NCI-H2227 (cell line): ENCODE measurements around the gene CCDC124.

ENCODE experiments used
- DNase-seq: peaks from one replicate; lab custom pipeline; 2025; ENCODE audit not compliant: unreplicated experiment; lab: John Stamatoyannopoulos, UW

The CCDC124 gene

GRCh38 chr19:17951990-17952976 lies 19.5 kb downstream of the CCDC124 start:
- peak; percentile 50 for DNase-seq

- DNase-seq, result no peak
Measured at GRCh38 chr19:17953316-17953801, 20.5 kb downstream of the CCDC124 start.

GRCh38 chr19:17953869-17954268 lies 21.1 kb downstream of the CCDC124 start:
- no peak for DNase-seq

GRCh38 chr19:17954401-17954800 lies 21.6 kb downstream of the CCDC124 start:
- no peak for DNase-seq

GRCh38 chr19:17957149-17957849 lies 24.5 kb downstream of the CCDC124 start:
- DNase-seq, result no peak

- no peak for DNase-seq
Measured at GRCh38 chr19:17957885-17958284, 25.1 kb downstream of the CCDC124 start.

- DNase-seq, result no peak
Measured at GRCh38 chr19:17963936-17964691, 31.3 kb downstream of the CCDC124 start.

- DNase-seq, result no peak
Measured at GRCh38 chr19:17965370-17966128, 32.7 kb downstream of the CCDC124 start.

- DNase-seq, result no peak
Measured at GRCh38 chr19:17966129-17966483, 33.3 kb downstream of the CCDC124 start.

GRCh38 chr19:17966550-17967256 lies 33.9 kb downstream of the CCDC124 start, which contains the start of gene KCNN1:
Gene KCNN1, plus strand, starts transcription at chr19:17967107. Its CDS starts 6,782 bp downstream, at chr19:17973889.
- DNase-seq, result peak; percentile 59

GRCh38 chr19:17967257-17968051 lies 34.6 kb downstream of the CCDC124 start:
- DNase-seq, result no peak

- no peak for DNase-seq
Measured at GRCh38 chr19:17968362-17968761, 35.5 kb downstream of the CCDC124 start.

- no peak for DNase-seq
Measured at GRCh38 chr19:17969096-17969792, 36.4 kb downstream of the CCDC124 start.

GRCh38 chr19:17972230-17972629 lies 39.4 kb downstream of the CCDC124 start:
- DNase-seq, result no peak

GRCh38 chr19:17973759-17974158 lies 40.9 kb downstream of the CCDC124 start:
- DNase-seq, result no peak

- no peak for DNase-seq
Measured at GRCh38 chr19:17974551-17974950, 41.7 kb downstream of the CCDC124 start.

- DNase-seq, result no peak
Measured at GRCh38 chr19:17975032-17975431, 42.2 kb downstream of the CCDC124 start.

- DNase-seq, result no peak
Measured at GRCh38 chr19:17977021-17977420, 44.2 kb downstream of the CCDC124 start.
